Measurements from ENCODE around the gene SLC5A5.

SLC5A5 gene

DNA sequence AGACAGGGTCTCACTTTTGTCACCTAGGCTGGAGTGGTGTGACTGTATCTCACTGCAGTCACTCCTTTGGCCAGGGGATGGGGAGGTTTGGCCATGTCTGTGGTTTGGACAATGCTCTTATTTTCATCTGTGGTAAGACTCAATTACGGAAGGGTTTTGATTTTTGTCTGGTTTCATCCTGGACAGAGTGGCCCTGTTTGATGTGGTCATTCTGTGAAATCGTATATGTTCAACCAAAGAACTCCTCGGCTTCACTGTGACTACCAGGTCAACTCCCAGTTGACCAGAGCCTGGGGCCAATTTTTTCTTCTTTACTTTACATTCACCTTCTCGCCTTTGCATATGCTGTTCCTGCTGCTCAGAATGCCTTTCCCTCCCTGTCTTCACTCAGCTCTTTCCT, 54.3 kb downstream of the SLC5A5 start:
- no peak for DNase-seq

DNA sequence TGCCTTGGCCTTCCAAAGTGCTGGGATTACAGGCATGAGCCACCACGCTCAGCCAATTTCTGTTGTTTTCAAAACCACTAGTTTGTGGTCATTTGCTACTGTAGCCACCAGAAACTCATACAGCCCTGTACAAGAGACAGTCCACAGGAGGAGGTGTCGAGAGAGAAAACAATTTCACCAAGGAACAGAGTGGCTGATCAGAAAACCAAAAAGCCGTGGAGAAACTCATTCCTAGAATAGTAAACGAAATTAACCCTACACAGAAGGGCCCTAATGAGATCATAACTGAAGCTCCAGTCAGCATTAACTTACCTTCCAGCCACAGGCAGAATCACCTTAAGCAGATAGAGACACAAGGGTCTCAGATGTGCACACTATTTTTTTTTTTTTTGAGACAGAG, 57.3 kb downstream of the SLC5A5 start:
- DNase-seq: no peak

GRCh38 chr19:17931532-17932191, 59.9 kb downstream of the SLC5A5 start:
- DNase-seq: no peak

GRCh38 chr19:17932485-17933338, 61.0 kb downstream of the SLC5A5 start, which contains the start of gene CCDC124:
Gene CCDC124, plus strand, starts transcription at chr19:17933015. Its CDS starts 3,406 bp downstream, at chr19:17936421.
- peak; percentile 91 for DNase-seq

GRCh38 chr19:17933414-17934129, 61.8 kb downstream of the SLC5A5 start:
- DNase-seq: no peak

DNA sequence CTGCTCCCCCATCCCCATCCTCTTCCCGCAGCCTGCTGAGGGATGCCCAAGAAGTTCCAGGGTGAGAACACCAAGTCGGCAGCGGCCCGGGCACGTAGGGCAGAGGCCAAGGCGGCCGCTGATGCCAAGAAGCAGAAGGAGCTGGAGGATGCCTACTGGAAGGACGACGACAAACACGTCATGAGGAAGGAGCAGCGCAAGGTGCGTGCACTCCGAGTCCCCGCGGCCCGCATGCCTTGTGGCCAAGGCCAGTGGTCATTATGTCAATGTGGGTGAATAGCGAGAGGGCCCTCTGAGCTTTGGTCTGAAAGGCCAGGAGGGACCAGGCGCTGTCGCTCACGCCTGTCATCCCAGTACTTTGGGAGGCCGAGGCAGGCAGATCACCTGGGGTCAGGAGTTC, 64.6 kb downstream of the SLC5A5 start:
- no peak for DNase-seq

DNA sequence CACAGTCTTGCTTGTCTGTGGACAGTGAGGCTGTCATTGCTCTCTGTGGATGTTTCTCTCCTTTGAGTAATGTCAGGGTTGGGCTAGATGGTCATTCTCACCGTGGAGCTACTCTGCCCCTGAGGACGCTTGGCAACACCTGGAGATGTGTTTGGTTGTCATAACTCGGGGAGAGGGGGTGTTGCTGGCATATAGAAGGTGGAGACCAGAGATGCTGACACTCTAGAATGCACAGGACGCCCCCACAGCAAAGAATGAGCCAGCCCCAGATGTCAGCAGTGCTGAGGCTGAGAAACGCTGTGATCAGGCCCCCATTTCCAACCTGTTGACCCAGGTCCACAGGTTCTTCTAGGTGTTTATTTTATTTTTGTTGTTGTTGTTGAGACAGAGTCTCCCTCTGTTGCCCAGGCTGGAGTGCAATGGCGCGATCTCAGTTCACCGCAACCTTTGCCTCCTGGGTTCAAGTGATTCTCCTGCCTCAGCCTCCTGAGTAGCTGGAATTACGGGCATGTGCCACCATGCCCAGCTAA, 65.7 kb downstream of the SLC5A5 start:
- no peak for DNase-seq

DNA sequence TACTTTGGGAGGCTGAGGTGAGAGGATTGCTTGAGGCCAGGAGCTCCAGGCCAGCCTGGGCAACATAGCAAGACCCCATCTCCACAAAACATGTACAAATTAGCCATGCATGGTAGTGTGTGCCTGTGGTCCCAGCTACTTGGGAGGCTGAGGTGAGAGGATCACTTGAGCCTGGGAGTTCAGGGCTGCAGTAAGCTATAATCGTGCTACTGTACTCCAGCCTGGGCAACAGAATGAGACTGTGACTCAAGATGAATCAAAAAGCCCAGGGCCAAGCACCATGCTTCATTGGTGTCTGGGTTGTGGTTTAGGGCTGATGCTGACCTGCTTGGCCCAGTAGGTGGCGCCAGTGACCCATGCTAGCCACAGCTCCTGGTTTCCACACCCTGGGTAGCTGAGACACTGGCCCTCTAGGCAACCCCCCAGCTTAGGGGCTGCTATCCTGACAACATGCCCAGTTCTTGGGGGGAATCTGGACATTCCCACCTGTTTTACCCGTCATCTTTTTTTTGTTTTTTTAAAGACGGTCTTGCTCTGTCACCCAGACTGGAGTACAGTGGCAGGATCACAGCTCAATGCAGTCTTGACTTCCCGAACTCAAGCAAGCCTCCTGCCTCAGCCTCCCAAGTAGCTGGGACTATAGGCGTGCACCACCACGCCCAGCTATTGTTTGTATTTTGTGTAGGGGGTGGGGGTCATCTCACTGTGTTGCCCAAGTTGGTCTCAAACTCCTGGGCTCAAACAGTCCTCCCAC, 66.5 kb downstream of the SLC5A5 start:
- peak; percentile 75 to 78 for DNase-seq

- no peak for DNase-seq
Observed at GRCh38 chr19:17942181-17942580, 70.4 kb downstream of the SLC5A5 start.

GRCh38 chr19:17942582-17943273, 71.0 kb downstream of the SLC5A5 start:
- DNase-seq: no peak

DNA sequence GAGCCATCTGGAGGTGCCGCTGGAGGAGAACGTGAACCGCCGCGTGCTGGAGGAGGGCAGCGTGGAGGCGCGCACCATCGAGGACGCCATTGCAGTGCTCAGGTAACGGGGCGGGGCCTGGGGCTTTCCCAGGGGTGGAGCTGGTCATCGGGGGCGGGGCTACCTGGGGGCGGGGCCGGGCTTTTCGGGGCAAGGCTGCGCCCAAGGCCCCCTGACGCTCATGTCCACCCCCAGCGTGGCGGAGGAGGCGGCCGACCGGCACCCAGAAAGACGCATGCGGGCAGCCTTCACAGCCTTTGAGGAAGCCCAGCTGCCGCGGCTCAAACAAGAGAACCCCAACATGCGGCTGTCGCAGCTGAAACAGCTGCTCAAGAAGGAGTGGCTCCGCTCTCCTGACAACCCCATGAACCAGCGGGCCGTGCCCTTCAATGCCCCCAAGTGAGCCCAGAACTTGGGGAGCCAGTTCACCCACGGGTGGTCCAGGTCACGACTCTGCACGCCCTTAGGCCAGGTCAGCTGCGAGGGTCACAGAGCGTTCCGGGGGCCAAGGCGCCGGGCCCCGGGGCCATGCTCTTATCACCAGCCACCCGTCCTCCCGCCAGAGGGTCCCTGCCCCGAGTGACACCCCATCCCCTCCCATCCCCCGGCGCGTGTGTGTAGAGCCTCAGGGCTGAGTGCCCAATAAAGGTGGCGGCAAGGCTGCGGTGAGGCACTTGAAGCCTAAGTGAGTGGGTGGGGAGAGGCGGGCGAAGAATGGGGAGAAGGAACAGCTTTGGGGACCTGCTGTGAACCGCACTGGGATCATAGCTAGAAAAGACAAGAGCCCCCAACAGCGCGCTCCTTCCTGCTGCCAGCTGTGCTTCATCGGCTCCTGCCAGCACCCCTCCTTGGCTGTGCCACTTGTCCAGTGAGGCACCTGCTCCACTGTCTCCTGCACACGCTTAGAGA, 71.8 kb downstream of the SLC5A5 start:
- no peak for DNase-seq

DNA sequence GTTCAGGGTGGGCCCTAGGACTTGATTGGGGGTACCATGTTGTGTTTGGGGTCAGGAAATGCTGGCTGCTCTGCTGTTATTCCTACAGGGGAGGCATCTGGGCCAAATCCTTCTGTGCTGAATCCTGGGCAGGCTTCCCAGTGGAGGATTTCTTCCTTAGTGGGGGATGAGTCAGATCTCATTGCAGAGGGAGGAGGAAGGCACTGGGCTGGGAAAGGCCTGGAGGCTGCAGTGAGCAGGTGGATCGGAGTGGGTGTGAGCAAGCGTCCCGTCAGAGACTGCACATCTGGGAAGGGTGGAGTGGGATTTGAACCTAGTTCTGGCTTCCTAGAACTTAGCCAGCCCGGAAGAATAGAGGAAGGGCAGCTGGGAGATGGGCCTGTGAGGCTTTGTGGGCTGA, 72.6 kb downstream of the SLC5A5 start:
- DNase-seq: no peak
